Mucosa of descending colon (tissue), 3 donors: Measurements from ENCODE around the gene PIKFYVE. TPM values are rescaled to one million over a fixed set of nuclear protein-coding genes. Genes with fewer than 3 reads are reported as not detected.
A peak's percentile ranks its signal among the peaks of the same experiment; 100 is the strongest.

ENCODE experiments used
- ATAC-seq: fragments of 200-7000 bp; cut with Tn5 transposase; one replicate; pipeline ENCODE4 v1.9.1; 2020; ENCODE audit warnings: mild to moderate bottlenecking, moderate library complexity
- DNase-seq, 3 donors: peaks; one replicate each; pipeline ENCODE4 v3.0.0-alpha.2; 2020
- H3K36me3 ChIP-seq: fragments of 200-600 bp; one replicate; pipeline ENCODE4 v1.8.0; 2021; ENCODE audit warnings: low read depth, mild to moderate bottlenecking
- H3K4me1 ChIP-seq: fragments of 200-600 bp; one replicate; pipeline ENCODE4 v1.8.0; 2021; ENCODE audit warnings: low read depth, mild to moderate bottlenecking
- H3K4me3 ChIP-seq: fragments of 200-600 bp; one replicate; pipeline ENCODE4 v1.8.0; 2021; ENCODE audit warnings: mild to moderate bottlenecking
- H3K9me3 ChIP-seq: fragments of 200-600 bp; one replicate; pipeline ENCODE4 v1.8.0; 2021; ENCODE audit warnings: mild to moderate bottlenecking
- CTCF ChIP-seq: fragments of 200-600 bp; IDR thresholded peaks from one replicate; pipeline ENCODE4 v1.8.0; 2022; ENCODE audit warnings: antibody characterized with exemption, mild to moderate bottlenecking
- intact Hi-C, 2 donors: fragments of 100-400 bp; cut with DNase I in 1 of 2; cut with micrococcal nuclease in 1 of 2; formaldehyde crosslinking; loops; one replicate each; pipeline versions ENCODE4 v1.11.0 to v1.11.1; 2022; cut with DNase I, micrococcal nuclease
- total RNA-seq, 3 donors: library from RNA; stranded (reverse); fragmentation: NEBNext Ultra II Directional in 2 of 3; extraction: Animal tissue kit (Norgen Biotek cat#: 25700) in 2 of 3; gene quantifications; one replicate each; pipeline versions ENCODE4 v1.2.1 to v1.2.4, GENCODE V29; 2021 to 2023
- donor health status: DM: no; HTN: no; CAD: no; lungs with moderate emphysema.
- donor health status: DM: no; HTN: no; CAD: no.
- donor health status: DM: no; HTN: yes; CAD: no.

PIKFYVE gene
- total RNA-seq, 3 donors from 2014 or later = 20.5 to 29.6 (median 25.2) TPM

DNA sequence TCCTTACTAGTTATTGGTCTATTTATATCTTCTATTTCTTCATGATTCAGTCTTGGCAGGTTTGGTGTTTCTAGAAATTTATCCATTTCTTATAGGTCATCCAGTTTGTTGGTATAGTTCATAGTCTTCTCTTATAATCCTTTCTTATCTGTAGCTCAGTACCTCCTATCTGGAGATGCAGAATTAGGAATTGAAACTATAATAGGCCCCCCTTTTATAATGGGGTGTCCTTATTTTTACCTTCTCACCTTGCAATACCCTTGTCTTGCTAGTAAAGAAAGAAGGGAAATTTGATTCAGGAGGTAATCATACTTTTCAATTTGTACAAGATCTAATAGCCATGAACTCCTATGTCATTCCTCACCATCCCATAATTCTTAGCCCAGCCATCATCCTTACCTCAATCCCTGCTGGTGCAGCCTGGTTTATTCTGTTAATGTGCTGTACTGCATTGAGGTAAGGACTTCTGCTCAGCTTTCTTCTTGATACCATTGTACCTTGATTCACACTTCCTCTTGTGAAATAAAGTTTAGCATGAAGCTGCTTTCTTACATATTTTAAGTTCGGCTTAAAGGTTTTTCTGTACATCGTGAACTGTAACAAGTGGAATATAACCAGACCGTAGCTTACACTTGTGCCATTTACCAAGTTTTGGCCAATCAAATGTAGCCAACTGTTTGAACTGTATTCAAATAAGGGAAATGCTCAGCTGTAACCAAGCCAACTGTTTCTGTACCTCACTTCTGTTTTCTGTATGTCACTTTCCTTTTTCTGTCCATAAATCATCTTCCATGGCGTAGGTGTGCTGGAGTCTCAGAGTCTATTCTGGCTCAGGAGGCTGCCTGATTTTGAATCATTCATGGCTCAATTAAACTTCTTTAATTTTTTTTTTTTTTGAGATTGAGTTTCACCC lies 100.4 kb downstream of the PIKFYVE start:
- ATAC-seq (no peak), DNase-seq (no peak)
- intact Hi-C loops = no loop called here
- no peak for TF ChIP-seq CTCF
- Histone ChIP-seq H3K36me3 (no peaks in the 10 kb centered on the region), H3K4me1 (no peaks in the 10 kb centered on the region), H3K9me3 (no peaks in the 10 kb centered on the region), H3K4me3 (no peak overlapping the region)

- TF ChIP-seq CTCF = no peak
- ATAC-seq (no peak), DNase-seq (no peak)
- Histone ChIP-seq H3K4me3 (no peak overlapping the region), H3K4me1 (no peaks in the 10 kb centered on the region), H3K36me3 (no peaks in the 10 kb centered on the region), H3K9me3 (no peaks in the 10 kb centered on the region)
- intact Hi-C loops = no loop called here
These were observed 103.0 kb downstream of the PIKFYVE start for GRCh38 chr2:208369091-208369490.

DNA sequence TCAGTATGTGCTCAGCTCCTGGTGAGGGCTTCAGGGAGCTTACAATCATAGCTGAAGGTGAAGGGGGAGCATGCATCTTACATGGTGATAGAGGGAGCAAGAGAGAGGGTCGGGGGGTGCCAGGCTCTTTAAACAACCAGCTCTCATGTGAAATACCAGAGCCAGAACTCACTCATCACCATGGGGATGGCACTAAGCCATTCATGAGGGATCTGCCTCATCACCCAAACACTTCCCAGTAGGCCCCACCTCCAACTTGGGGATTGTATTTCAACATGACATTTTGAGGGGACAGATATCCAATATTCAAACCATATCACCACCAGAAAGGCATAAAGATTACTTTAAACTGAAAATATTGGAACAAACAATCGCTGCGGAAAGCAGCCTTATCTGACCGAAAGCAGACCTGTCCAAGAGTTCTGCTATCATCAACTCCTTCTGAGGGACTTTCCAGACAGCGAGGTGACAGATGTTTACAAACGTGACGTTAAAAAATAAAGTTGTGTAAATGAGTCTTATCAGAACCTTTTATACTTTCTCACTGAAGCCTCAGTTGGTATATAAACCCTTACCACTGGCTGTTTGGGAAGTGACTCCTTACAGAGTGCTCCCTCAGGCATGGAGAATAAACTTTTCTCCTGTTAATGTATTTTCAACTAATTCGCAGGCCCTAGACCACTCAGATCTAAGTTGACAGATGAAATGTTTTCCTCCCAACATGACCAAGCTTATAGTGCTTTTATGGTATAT lies 105.0 kb downstream of the PIKFYVE start:
- no peak for TF ChIP-seq CTCF
- DNase-seq (no peak), ATAC-seq (no peak)
- Histone ChIP-seq H3K4me1 (no peaks in the 10 kb centered on the region), H3K36me3 (no peaks in the 10 kb centered on the region), H3K9me3 (no peaks in the 10 kb centered on the region), H3K4me3 (no peak overlapping the region)
- intact Hi-C loops = no loop called here

DNA sequence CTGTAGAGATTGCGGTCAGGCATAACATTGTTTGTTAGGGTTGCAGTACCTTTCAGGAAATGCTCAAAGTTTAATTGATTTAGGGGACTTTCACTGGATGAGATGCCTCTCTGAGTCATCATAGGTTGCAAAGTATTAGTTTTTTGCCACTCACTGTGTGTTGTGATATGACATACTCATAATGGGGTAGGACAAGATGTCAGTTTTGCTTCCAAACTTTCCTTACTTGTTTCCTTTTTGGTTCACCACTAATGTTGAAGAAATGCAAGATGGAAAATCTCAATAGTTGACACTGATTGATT lies 105.5 kb downstream of the PIKFYVE start:
- intact Hi-C loops = no loop called here
- DNase-seq = no peak
- no peaks in the 10 kb centered on the region for H3K36me3 ChIP-seq
- no peaks in the 10 kb centered on the region for H3K4me1 ChIP-seq
- no peak for ATAC-seq
- TF ChIP-seq CTCF = no peak
- no peak overlapping the region for H3K4me3 ChIP-seq
- H3K9me3 ChIP-seq = no peaks in the 10 kb centered on the region

- TF ChIP-seq CTCF = peak; percentile 64
- H3K36me3 ChIP-seq = no peaks in the 10 kb centered on the region
- no peak overlapping the region for H3K4me3 ChIP-seq
- H3K9me3 ChIP-seq = no peaks in the 10 kb centered on the region
- ATAC-seq (peak; percentile 60), DNase-seq (peak in 1 of 3 donors; percentile 47)
- intact Hi-C loops = no loop called here
- H3K4me1 ChIP-seq = no peaks in the 10 kb centered on the region
These were observed 107.5 kb downstream of the PIKFYVE start for GRCh38 chr2:208373460-208374089.
